Stimulated activated CD4-positive, alpha-beta T cell treated with anti-CD3 and anti-CD28 coated beads, Interleukin-1b, Interleukin-23, amount 100 ng/mL, for 48 hours (primary cell): ENCODE results near the gene MYO15B.
"Not testable (repeated sequence)": the region's sequence is repeated elsewhere in the genome, so short reads cannot be mapped to it uniquely, and the experiment has no call there.

ENCODE experiments used
- DNase-seq: peaks from one replicate; pipeline ENCODE4 v3.0.0-alpha.2; 2020

The MYO15B gene

GRCh38 chr17:75576661-75577060 is 10.9 kb upstream of the MYO15B start:
- DNase-seq, result no peak

- peak; percentile 68 for DNase-seq
These were observed 6.4 kb upstream of the MYO15B start for GRCh38 chr17:75581121-75581725.

- DNase-seq, result not testable (repeated sequence)
These were observed 4.4 kb upstream of the MYO15B start for GRCh38 chr17:75583197-75583596.

- DNase-seq, result no peak
These were observed 2.8 kb upstream of the MYO15B start for GRCh38 chr17:75584849-75585175.

GRCh38 chr17:75588596-75589011 is 1.0 kb downstream of the MYO15B start:
- DNase-seq, result no peak

- peak; percentile 96 for DNase-seq
These were observed 1.7 kb downstream of the MYO15B start for GRCh38 chr17:75589012-75589918.

- DNase-seq, result no peak
These were observed 2.3 kb downstream of the MYO15B start for GRCh38 chr17:75589919-75590303.

GRCh38 chr17:75590314-75590761 is 2.7 kb downstream of the MYO15B start:
- DNase-seq, result no peak

- no peak for DNase-seq
These were observed 3.5 kb downstream of the MYO15B start for GRCh38 chr17:75590849-75591721.

GRCh38 chr17:75591722-75592302 is 4.2 kb downstream of the MYO15B start:
- no peak for DNase-seq

GRCh38 chr17:75592348-75593020 is 4.9 kb downstream of the MYO15B start:
- no peak for DNase-seq

GRCh38 chr17:75593430-75593829 is 5.8 kb downstream of the MYO15B start:
- not testable (repeated sequence) for DNase-seq

- DNase-seq, result no peak
These were observed 7.1 kb downstream of the MYO15B start for GRCh38 chr17:75594499-75595283.

- no peak for DNase-seq
These were observed 7.8 kb downstream of the MYO15B start for GRCh38 chr17:75595284-75595919.

- no peak for DNase-seq
These were observed 8.3 kb downstream of the MYO15B start for GRCh38 chr17:75595920-75596313.

- no peak for DNase-seq
These were observed 8.9 kb downstream of the MYO15B start for GRCh38 chr17:75596320-75597087.

- DNase-seq, result peak; percentile 66
These were observed 13.7 kb downstream of the MYO15B start for GRCh38 chr17:75601057-75601987.

- DNase-seq, result no peak
These were observed 15.0 kb downstream of the MYO15B start for GRCh38 chr17:75602644-75603043.

- no peak for DNase-seq
These were observed 15.5 kb downstream of the MYO15B start for GRCh38 chr17:75603123-75603522.
